A549 (cell line): Measurements from ENCODE around the gene RANBP3. TPM values are rescaled to one million over a fixed set of nuclear protein-coding genes. Genes with fewer than 3 reads are reported as not detected.
A peak's percentile ranks its signal among the peaks of the same experiment; 100 is the strongest.

ENCODE experiments used
- ATAC-seq, 2 experiments: fragments of 200-7000 bp in 1 of 2; fragments of >200 bp in 1 of 2; cut with Nextera tagmentation in 1 of 2; cut with Tn5 transposase in 1 of 2; 3 replicates each; pipeline versions ENCODE4 v1.8.0 to v1.9.1; 2018 to 2020; ENCODE audit warnings: mild to moderate bottlenecking in 1 of 2, moderate library complexity in 1 of 2
- CTCF ChIA-PET: fragments of 300-600 bp; sonication (Branson Sonifier 250); formaldehyde crosslinking; extraction: SDS; loops from one replicate; lab custom pipeline; 2021; ENCODE audit warnings: antibody characterized with exemption, inconsistent platforms; lab: Yijun Ruan, JAX
- POLR2A ChIA-PET: fragments of 350-600 bp; formaldehyde crosslinking; extraction: SDS; loops from one replicate; lab custom pipeline; 2021; ENCODE audit warnings: antibody characterized with exemption, inconsistent platforms; lab: Yijun Ruan, JAX
- DNase-seq, 2 experiments: peaks; one replicate each; pipeline versions ENCODE4 v3.0.0 to v3.0.0-alpha.2; 2011 to 2016; ENCODE audit warnings: low read depth in 1 of 2, low spot score in 1 of 2
- FAIRE-seq: peaks from 2 replicates; lab custom pipeline; 2011; peaks lifted over from hg19 to GRCh38; lab: Jason Lieb, UNC
- H3K27ac ChIP-seq, 2 experiments: fragments of >200 bp; sonication (Bioruptor Twin); formaldehyde crosslinking; 3 replicates each; pipeline ENCODE4 v1.5.1; 2016 to 2017
- H3K4me1 ChIP-seq: fragments of >200 bp; sonication (Bioruptor Twin); formaldehyde crosslinking; 3 replicates; pipeline ENCODE4 v1.6.1; 2016
- H3K4me2 ChIP-seq: fragments of >200 bp; sonication (Bioruptor Twin); formaldehyde crosslinking; 3 replicates; pipeline ENCODE4 v1.6.1; 2016
- H3K4me3 ChIP-seq: fragments of >200 bp; sonication (Bioruptor Twin); formaldehyde crosslinking; 3 replicates; pipeline ENCODE4 v1.5.1; 2016
- H3K9me3 ChIP-seq: fragments of >200 bp; sonication (Bioruptor Twin); formaldehyde crosslinking; 3 replicates; pipeline ENCODE4 v1.6.1; 2016
- BHLHE40 ChIP-seq: IDR thresholded peaks from 2 replicates; pipeline ENCODE4 v1.6.1; 2012; ENCODE audit warnings: low read depth, low read length, inconsistent platforms
- CEBPB ChIP-seq, 2 experiments: fragments of >200 bp in 1 of 2; sonication (Bioruptor Twin) in 1 of 2; formaldehyde crosslinking in 1 of 2; IDR thresholded peaks; 2 replicates each; pipeline ENCODE4 v1.6.1; 2012 to 2016
- CHD4 ChIP-seq: fragments of 200-600 bp; sonication (generic); IDR thresholded peaks from 2 replicates; pipeline ENCODE4 v1.6.1; 2016; ENCODE audit warnings: antibody characterized with exemption, mild to moderate bottlenecking, borderline replicate concordance
- E2F6 ChIP-seq: IDR thresholded peaks from 2 replicates; pipeline ENCODE4 v1.6.1; 2012; ENCODE audit warnings: low read depth, borderline replicate concordance
- EHMT2 ChIP-seq: fragments of 200-600 bp; sonication (generic); IDR thresholded peaks from 2 replicates; pipeline ENCODE4 v1.6.1; 2016; ENCODE audit warnings: antibody characterized with exemption, low read depth, mild to moderate bottlenecking, moderate library complexity
- FOXS1 ChIP-seq: fragments of 250-450 bp; sonication (Bioruptor Pico); IDR thresholded peaks from 2 replicates; pipeline ENCODE4 v1.5.0; 2020; ENCODE audit warnings: mild to moderate bottlenecking, moderate library complexity
- GATA3 ChIP-seq: IDR thresholded peaks from 2 replicates; pipeline ENCODE4 v1.6.1; 2012; ENCODE audit warnings: borderline replicate concordance
- HEYL ChIP-seq: fragments of 250-450 bp; sonication (Bioruptor Pico); IDR thresholded peaks from 2 replicates; pipeline ENCODE4 v1.8.0; 2021; ENCODE audit warnings: mild to moderate bottlenecking, moderate library complexity
- HOXA7 ChIP-seq: fragments of 250-450 bp; sonication (Bioruptor Pico); IDR thresholded peaks from 2 replicates; pipeline ENCODE4 v1.5.0; 2020; ENCODE audit warnings: mild to moderate bottlenecking, moderate library complexity
- JUN ChIP-seq, 2 experiments: fragments of >200 bp; sonication (Bioruptor Twin); formaldehyde crosslinking; IDR thresholded peaks; 2 replicates in 1 of 2; 3 replicates in 1 of 2; pipeline ENCODE4 v1.6.1; 2016 to 2017
- KDM1A ChIP-seq: fragments of 200-600 bp; sonication (generic); IDR thresholded peaks from 2 replicates; pipeline ENCODE4 v1.6.1; 2016; ENCODE audit warnings: low read depth, mild to moderate bottlenecking
- KDM5A ChIP-seq: fragments of 200-600 bp; sonication (generic); IDR thresholded peaks from 2 replicates; pipeline ENCODE4 v1.6.1; 2016; ENCODE audit warnings: antibody characterized with exemption, mild to moderate bottlenecking
- MAFK ChIP-seq: fragments of 450-650 bp; IDR thresholded peaks from 2 replicates; pipeline ENCODE4 v1.6.1; 2014; ENCODE audit not compliant: partially characterized antibody
- NPAS2 ChIP-seq: fragments of 250-450 bp; sonication (Bioruptor Pico); IDR thresholded peaks from 2 replicates; pipeline ENCODE4 v1.8.0; 2022; ENCODE audit warnings: mild to moderate bottlenecking, moderate library complexity, borderline replicate concordance
- POLR2A ChIP-seq: IDR thresholded peaks from 2 replicates; pipeline ENCODE4 v1.6.1; 2012; ENCODE audit warnings: mild to moderate bottlenecking, low read length
- RAD21 ChIP-seq, 2 experiments: fragments of >200 bp in 1 of 2; sonication (Bioruptor Twin) in 1 of 2; formaldehyde crosslinking in 1 of 2; IDR thresholded peaks in 1 of 2; conservative IDR thresholded peaks in 1 of 2; 2 replicates in 1 of 2; 3 replicates in 1 of 2; pipeline ENCODE4 v1.6.1; 2012 to 2018; ENCODE audit warnings: inconsistent platforms in 1 of 2
- REST ChIP-seq: fragments of 200-600 bp; sonication (generic); IDR thresholded peaks from 2 replicates; pipeline ENCODE4 v1.6.1; 2016; ENCODE audit warnings: antibody characterized with exemption, mild to moderate bottlenecking, moderate library complexity
- RNF2 ChIP-seq: fragments of 200-600 bp; sonication (generic); IDR thresholded peaks from 2 replicates; pipeline ENCODE4 v1.6.1; 2016; ENCODE audit warnings: low read depth, mild to moderate bottlenecking, antibody characterized with exemption, moderate library complexity, borderline replicate concordance
- SMC3 ChIP-seq: fragments of >200 bp; sonication (Bioruptor Twin); formaldehyde crosslinking; IDR thresholded peaks from 3 replicates; pipeline ENCODE4 v1.6.1; 2018; ENCODE audit warnings: inconsistent platforms
- ZNF302 ChIP-seq: fragments of 250-450 bp; sonication (Bioruptor Pico); IDR thresholded peaks from 2 replicates; pipeline ENCODE4 v1.9.0; 2021; ENCODE audit warnings: inconsistent platforms, mild to moderate bottlenecking, moderate library complexity
- WGBS: methylation state at CpG from one replicate; pipeline ENCODE4 v1.1.6; 2017; ENCODE audit errors: missing lambda C conversion rate; 5-methylcytosine and 5-hydroxymethylcytosine counted together
- polyA plus RNA-seq, 4 experiments: library from polyadenylated mRNA; depleted of rRNA in 3 of 4; stranded (reverse); fragments of >200 nt; fragmentation: RNase III in 1 of 4; extraction: RNeasy Plus Mini Kit Qiagen cat#74134 plus additional on column Dnase treatment in 1 of 4; gene quantifications; 2 replicates in 3 of 4; 3 replicates in 1 of 4; pipeline ENCODE4 v1.2.3, GENCODE V29; 2011 to 2017
- TF ChIP-seq, protein P1 (sequence below): fragments of >200 bp; sonication (Bioruptor Twin); formaldehyde crosslinking; IDR thresholded peaks from 3 replicates; pipeline ENCODE4 v1.5.1; 2016

The RANBP3 gene
- polyA plus RNA-seq, 2 of the 4 experiments (the other 2 are of a cell fraction): 39.2 to 53.5 TPM

DNA sequence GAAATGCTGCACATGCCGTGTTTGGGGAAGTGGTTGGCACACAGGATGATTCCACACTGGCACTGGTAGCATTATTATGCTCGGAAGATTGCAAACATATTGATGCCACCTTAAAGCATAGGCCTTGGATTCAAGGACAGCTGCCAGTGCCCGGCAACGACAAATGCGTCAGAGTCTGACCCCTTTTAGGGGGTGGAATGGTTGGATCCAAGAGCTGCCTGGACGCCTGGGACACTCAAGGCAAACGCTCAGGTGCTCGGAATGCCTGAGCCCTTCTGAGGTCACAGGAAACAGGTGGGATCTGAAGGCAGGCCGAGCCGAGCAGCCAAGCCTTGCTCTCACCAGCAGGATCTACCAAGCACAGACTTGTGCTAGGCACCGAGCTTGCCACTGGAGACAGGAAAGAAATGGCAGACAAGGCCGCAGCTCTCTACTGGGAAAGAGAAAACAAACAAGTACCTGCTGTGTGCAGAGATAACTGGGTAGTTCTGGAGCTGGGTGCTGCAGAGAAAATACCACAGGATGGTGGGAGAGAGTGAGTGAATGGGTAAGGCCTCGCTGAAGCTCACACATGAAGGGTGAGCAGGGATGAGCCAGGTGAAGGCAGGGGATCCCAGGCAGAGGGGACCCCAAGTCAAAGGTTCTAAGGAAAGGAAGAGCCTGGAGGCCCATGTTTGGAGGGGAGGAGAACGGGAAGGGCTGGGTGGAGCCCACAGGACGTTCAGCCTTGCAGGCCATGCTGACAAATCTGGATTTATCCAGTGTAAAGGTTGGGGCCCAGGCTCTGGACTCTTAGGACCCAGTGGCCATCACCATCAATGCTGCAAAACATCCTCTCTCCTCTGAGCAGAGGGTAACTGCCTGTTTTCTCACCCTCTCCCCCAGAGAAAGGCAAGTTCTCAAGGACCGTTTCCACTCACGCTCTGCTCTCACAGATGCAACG lies 9.2 kb downstream of the RANBP3 start:
- ChIA-PET CTCF (interaction anchor here (0.7 to 3.7 kb wide), 15 partner anchors 9 to 165 kb away, joined by 3 to 47 read pairs (median 6); partner anchors contain the start of gene RANBP3), POLR2A (interaction anchor here (1.0 to 1.2 kb wide), 2 partner anchors 9 to 249 kb away, joined by 3 to 6 read pairs; partner anchors contain the start of genes CATSPERD, LONP1 and RANBP3)
- H3K4me3 ChIP-seq: no peak overlapping the region
- peak overlapping the region in 1 of 2 experiments; percentile 52; a peak in 1 of 6 replicates for H3K27ac ChIP-seq
- 84% methylated on average over 17 of the region's 18 CpGs for WGBS
- no peak for TF ChIP-seq HOXA7
- TF ChIP-seq ZNF302 (CRISPR knock-in tag): no peak
- TF ChIP-seq JUN (IDR thresholded peaks at IDR 0.05): no peak
- TF ChIP-seq E2F6: no peak
- TF ChIP-seq POLR2A: no peak
- TF ChIP-seq KDM1A: no peak
- TF ChIP-seq FOXS1 (CRISPR knock-in tag): no peak
- TF ChIP-seq CHD4: no peak
- no peak for TF ChIP-seq KDM5A
- no peak for TF ChIP-seq HEYL (CRISPR knock-in tag)
- no peak for TF ChIP-seq EHMT2
- no peak for TF ChIP-seq BHLHE40
- no peak for TF ChIP-seq MAFK
- TF ChIP-seq CEBPB (IDR thresholded peaks at IDR 0.05): no peak
- TF ChIP-seq GATA3: no peak
- no peak for TF ChIP-seq REST
- no peak for TF ChIP-seq NPAS2 (CRISPR knock-in tag)
- DNase-seq: no peak
- H3K9me3 ChIP-seq: no peaks in the 10 kb centered on the region
- FAIRE-seq: no peak
- ATAC-seq: peak in 1 of 2 experiments; percentile 26; a peak in 3 of 6 replicates
- H3K4me2 ChIP-seq: no peak overlapping the region
- peaks cover 4% of the 10 kb centered on the region; the same call in 2 of the 3 replicates for H3K4me1 ChIP-seq

- TF ChIP-seq RNF2 (no peak), MAFK (peak; percentile 92), SMC3 (0 out of 3 replicates have a peak, but pooled peaks have one; percentile 9), RAD21 (conservative IDR thresholded peaks at IDR 0.05 in 1 of 2, IDR thresholded peaks at IDR 0.05 in 1 of 2) (peak; percentile 25 to 27; a peak in 1 of 5 replicates), EHMT2 (no peak), E2F6 (no peak)
- TF ChIP-seq, protein P1, sequence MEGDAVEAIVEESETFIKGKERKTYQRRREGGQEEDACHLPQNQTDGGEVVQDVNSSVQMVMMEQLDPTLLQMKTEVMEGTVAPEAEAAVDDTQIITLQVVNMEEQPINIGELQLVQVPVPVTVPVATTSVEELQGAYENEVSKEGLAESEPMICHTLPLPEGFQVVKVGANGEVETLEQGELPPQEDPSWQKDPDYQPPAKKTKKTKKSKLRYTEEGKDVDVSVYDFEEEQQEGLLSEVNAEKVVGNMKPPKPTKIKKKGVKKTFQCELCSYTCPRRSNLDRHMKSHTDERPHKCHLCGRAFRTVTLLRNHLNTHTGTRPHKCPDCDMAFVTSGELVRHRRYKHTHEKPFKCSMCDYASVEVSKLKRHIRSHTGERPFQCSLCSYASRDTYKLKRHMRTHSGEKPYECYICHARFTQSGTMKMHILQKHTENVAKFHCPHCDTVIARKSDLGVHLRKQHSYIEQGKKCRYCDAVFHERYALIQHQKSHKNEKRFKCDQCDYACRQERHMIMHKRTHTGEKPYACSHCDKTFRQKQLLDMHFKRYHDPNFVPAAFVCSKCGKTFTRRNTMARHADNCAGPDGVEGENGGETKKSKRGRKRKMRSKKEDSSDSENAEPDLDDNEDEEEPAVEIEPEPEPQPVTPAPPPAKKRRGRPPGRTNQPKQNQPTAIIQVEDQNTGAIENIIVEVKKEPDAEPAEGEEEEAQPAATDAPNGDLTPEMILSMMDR: peak; percentile 63
- no peak overlapping the region; the same call in 2 of the 3 replicates for H3K4me2 ChIP-seq
- no peak overlapping the region for H3K4me3 ChIP-seq
- ATAC-seq: peak; percentile 85 to 94
- CTCF ChIA-PET: interaction anchor here (0.6 to 3.7 kb wide), 15 partner anchors 9 to 158 kb away, joined by 3 to 47 read pairs (median 6); partner anchors contain the start of gene RANBP3
- H3K9me3 ChIP-seq: no peaks in the 10 kb centered on the region
- DNase-seq: peak; percentile 68 to 74
- no peak for FAIRE-seq
- POLR2A ChIA-PET: interaction anchor here (1.0 to 1.2 kb wide), 2 partner anchors 10 to 248 kb away, joined by 3 to 6 read pairs; partner anchors contain the start of genes CATSPERD, LONP1 and RANBP3
- peaks cover 4% of the 10 kb centered on the region; the same call in 2 of the 3 replicates for H3K4me1 ChIP-seq
- 33% methylated on average over 10 of the region's 10 CpGs for WGBS
- peak overlapping the region in 1 of 2 experiments; percentile 52; a peak in 1 of 6 replicates for H3K27ac ChIP-seq
Observed at GRCh38 chr19:5967994-5968430, 9.9 kb downstream of the RANBP3 start.
